Kidney epithelial cell (primary cell): ENCODE measurements around the gene EMSY. TPM values are rescaled to one million over a fixed set of nuclear protein-coding genes. Genes with fewer than 3 reads are reported as not detected.

Experiments used
- DNase-seq: peaks from one replicate; pipeline ENCODE4 v3.0.0-alpha.2; 2010; ENCODE audit warnings: low read depth
- H3K27me3 ChIP-seq: 2 replicates; pipeline ENCODE4 v1.6.0; 2011; ENCODE audit warnings: low read length; ENCODE audit not compliant: control insufficient read depth, insufficient read depth
- H3K36me3 ChIP-seq: 2 replicates; pipeline ENCODE4 v1.5.1; 2011; ENCODE audit warnings: low read length; ENCODE audit not compliant: control insufficient read depth, insufficient read depth
- H3K4me3 ChIP-seq: 2 replicates; pipeline ENCODE4 v1.5.1; 2011; ENCODE audit warnings: low read depth, mild to moderate bottlenecking, control low read depth, low read length
- CTCF ChIP-seq: IDR thresholded peaks from 2 replicates; pipeline ENCODE4 v1.5.1; 2011; ENCODE audit warnings: mild to moderate bottlenecking, moderate library complexity, low read length, control low read depth, inconsistent platforms; ENCODE audit not compliant: insufficient read depth, poor library complexity, severe bottlenecking
- total RNA-seq: library from RNA; depleted of rRNA; stranded (reverse); fragments of >200 nt; gene quantifications from 2 replicates; pipeline ENCODE4 v1.2.3, GENCODE V29; 2015

EMSY gene
- total RNA-seq, 1 donor from 2014 or later: 15.2 TPM

- Histone ChIP-seq H3K4me3 (no peak overlapping the region), H3K36me3 (peaks cover 2% of the 10 kb centered on the region), H3K27me3 (no peaks in the 10 kb centered on the region)
- no peak for TF ChIP-seq CTCF
- no peak for DNase-seq
Measured at GRCh38 chr11:76496174-76496573, 51.4 kb downstream of the EMSY start.

- no peaks in the 10 kb centered on the region for H3K36me3 ChIP-seq
- H3K4me3 ChIP-seq: no peak overlapping the region
- DNase-seq: no peak
- no peaks in the 10 kb centered on the region for H3K27me3 ChIP-seq
- TF ChIP-seq CTCF: no peak
Measured at GRCh38 chr11:76501526-76502202, 56.8 kb downstream of the EMSY start.

- no peaks in the 10 kb centered on the region for H3K36me3 ChIP-seq
- no peak overlapping the region for H3K4me3 ChIP-seq
- no peaks in the 10 kb centered on the region for H3K27me3 ChIP-seq
- TF ChIP-seq CTCF: no peak
- no peak for DNase-seq
Measured at GRCh38 chr11:76506833-76507232, 62.0 kb downstream of the EMSY start.

GRCh38 chr11:76510060-76511047 lies 65.5 kb downstream of the EMSY start:
- TF ChIP-seq CTCF: no peak
- Histone ChIP-seq H3K36me3 (no peaks in the 10 kb centered on the region), H3K4me3 (no peak overlapping the region), H3K27me3 (no peaks in the 10 kb centered on the region)
- DNase-seq: no peak

GRCh38 chr11:76512851-76513653 lies 68.2 kb downstream of the EMSY start:
- Histone ChIP-seq H3K27me3 (no peaks in the 10 kb centered on the region), H3K36me3 (no peaks in the 10 kb centered on the region), H3K4me3 (no peak overlapping the region)
- TF ChIP-seq CTCF: no peak
- DNase-seq: no peak
